Left lung (tissue), 10 donors: ENCODE results near the gene YBEY. TPM values are rescaled to one million over a fixed set of nuclear protein-coding genes. Genes with fewer than 3 reads are reported as not detected.

Source experiments
- ATAC-seq: fragments of 200-7000 bp; cut with Tn5 transposase; one replicate; pipeline ENCODE4 v1.9.1; 2020; ENCODE audit warnings: moderate library complexity
- DNase-seq, 4 donors: peaks; one replicate each; pipeline ENCODE4 v3.0.0-alpha.2; 2013 to 2020
- H3K27ac ChIP-seq, 2 donors: fragments of 200-600 bp; sonication (generic) in 1 of 2; one replicate each; pipeline versions ENCODE4 v1.5.0 to v1.8.0; 2020 to 2021
- H3K27me3 ChIP-seq, 2 donors: fragments of 200-600 bp; sonication (generic) in 1 of 2; one replicate each; pipeline versions ENCODE4 v1.5.0 to v1.8.0; 2020 to 2021
- H3K36me3 ChIP-seq, 2 donors: fragments of 200-600 bp; sonication (generic) in 1 of 2; one replicate each; pipeline versions ENCODE4 v1.5.0 to v1.8.0; 2020 to 2021
- H3K4me1 ChIP-seq, 2 donors: fragments of 200-600 bp; one replicate each; pipeline ENCODE4 v1.8.0; 2021
- H3K4me3 ChIP-seq, 2 donors: fragments of 200-600 bp; sonication (generic) in 1 of 2; one replicate each; pipeline versions ENCODE4 v1.5.0 to v1.8.0; 2020 to 2021; ENCODE audit warnings: mild to moderate bottlenecking in 1 of 2
- H3K9me3 ChIP-seq, 2 donors: fragments of 200-600 bp; sonication (generic) in 1 of 2; one replicate each; pipeline versions ENCODE4 v1.5.0 to v1.8.0; 2020 to 2021
- intact Hi-C, 2 donors: fragments of 100-400 bp; cut with DNase I; formaldehyde crosslinking; loops; one replicate each; pipeline versions ENCODE4 v1.11.2 to v1.14.2; 2022
- polyA plus RNA-seq, 6 donors: library from polyadenylated mRNA; unstranded; fragments of 120-200 nt; gene quantifications; one replicate each; pipeline ENCODE4 v1.2.1, GENCODE V29; 2013; ENCODE audit not compliant: insufficient read length in 6 of 6
- total RNA-seq, 2 donors: library from RNA; stranded (reverse); fragmentation: NEBNext Ultra II Directional; extraction: Animal tissue kit (Norgen Biotek cat#: 25700); gene quantifications; one replicate each; pipeline ENCODE4 v1.2.1, GENCODE V29; 2021
- TF ChIP-seq, protein P1 (sequence below), 2 donors: fragments of 200-600 bp; sonication (generic) in 1 of 2; IDR thresholded peaks; one replicate each; pipeline versions ENCODE4 v1.5.0 to v1.8.0; 2021; ENCODE audit warnings: antibody characterized with exemption in 2 of 2
- donor health status: DM: no; HTN: yes; CAD: no.
- donor health status: DM: no; HTN: no; CAD: no.

YBEY gene
- total and polyA plus RNA-seq, 8 donors: 6.1 to 23.1 (median 17.6) TPM

DNA sequence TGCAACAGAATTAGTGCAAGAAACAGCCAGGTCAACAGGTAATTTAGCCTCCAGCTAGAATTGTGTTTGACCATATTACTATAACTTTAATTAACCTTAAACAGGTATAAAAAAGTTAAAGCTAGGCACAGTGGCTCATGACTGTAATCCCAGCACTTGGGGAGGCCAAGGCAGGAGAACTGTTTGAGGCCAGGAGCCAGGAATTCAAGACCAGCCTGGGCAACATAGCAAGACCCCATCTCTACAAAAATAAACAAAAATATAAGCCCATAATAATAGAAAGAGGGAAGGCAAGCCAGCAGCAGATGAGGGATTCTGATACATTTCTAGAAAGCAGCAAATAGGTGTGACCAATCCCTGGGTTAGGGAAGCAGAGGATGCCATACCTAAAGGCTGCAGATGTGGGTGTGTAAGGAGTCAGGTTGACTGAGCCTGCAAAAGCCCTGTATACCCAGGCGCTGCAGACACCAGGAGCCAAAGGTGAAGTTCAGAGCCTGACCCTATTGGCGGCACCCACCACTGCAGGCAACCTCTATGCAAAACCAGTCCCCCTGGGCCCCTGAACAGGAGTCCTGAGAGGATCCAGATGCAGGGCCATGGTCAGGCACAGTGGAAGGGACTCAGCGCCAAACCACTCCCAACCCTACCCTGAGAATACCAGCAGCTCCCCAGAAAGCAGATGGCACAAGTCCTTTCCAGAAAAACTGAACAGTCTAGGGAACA is 38.3 kb upstream of the YBEY start:
- DNase-seq (no peak), ATAC-seq (no peak)
- no peak overlapping the region for H3K27ac ChIP-seq
- TF ChIP-seq, protein P1, sequence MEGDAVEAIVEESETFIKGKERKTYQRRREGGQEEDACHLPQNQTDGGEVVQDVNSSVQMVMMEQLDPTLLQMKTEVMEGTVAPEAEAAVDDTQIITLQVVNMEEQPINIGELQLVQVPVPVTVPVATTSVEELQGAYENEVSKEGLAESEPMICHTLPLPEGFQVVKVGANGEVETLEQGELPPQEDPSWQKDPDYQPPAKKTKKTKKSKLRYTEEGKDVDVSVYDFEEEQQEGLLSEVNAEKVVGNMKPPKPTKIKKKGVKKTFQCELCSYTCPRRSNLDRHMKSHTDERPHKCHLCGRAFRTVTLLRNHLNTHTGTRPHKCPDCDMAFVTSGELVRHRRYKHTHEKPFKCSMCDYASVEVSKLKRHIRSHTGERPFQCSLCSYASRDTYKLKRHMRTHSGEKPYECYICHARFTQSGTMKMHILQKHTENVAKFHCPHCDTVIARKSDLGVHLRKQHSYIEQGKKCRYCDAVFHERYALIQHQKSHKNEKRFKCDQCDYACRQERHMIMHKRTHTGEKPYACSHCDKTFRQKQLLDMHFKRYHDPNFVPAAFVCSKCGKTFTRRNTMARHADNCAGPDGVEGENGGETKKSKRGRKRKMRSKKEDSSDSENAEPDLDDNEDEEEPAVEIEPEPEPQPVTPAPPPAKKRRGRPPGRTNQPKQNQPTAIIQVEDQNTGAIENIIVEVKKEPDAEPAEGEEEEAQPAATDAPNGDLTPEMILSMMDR (IDR thresholded peaks at IDR 0.05): no peak
- H3K36me3 ChIP-seq: peaks cover 0 to 100% of the 10 kb centered on the region in 2 donors
- no peaks in the 10 kb centered on the region for H3K27me3 ChIP-seq
- no peaks in the 10 kb centered on the region for H3K4me1 ChIP-seq
- H3K4me3 ChIP-seq: no peak overlapping the region
- intact Hi-C loops: no loop called here
- H3K9me3 ChIP-seq: no peaks in the 10 kb centered on the region

- ATAC-seq (no peak), DNase-seq (no peak)
- H3K4me1 ChIP-seq: no peaks in the 10 kb centered on the region
- H3K9me3 ChIP-seq: no peaks in the 10 kb centered on the region
- TF ChIP-seq, protein P1 (IDR thresholded peaks at IDR 0.05): no peak
- no peaks in the 10 kb centered on the region for H3K27me3 ChIP-seq
- peaks cover 0 to 100% of the 10 kb centered on the region in 2 donors for H3K36me3 ChIP-seq
- intact Hi-C loops: no loop called here
- no peak overlapping the region for H3K4me3 ChIP-seq
- no peak overlapping the region for H3K27ac ChIP-seq
Observed at GRCh38 chr21:46248422-46248782, 37.7 kb upstream of the YBEY start.

- ATAC-seq (no peak), DNase-seq (no peak)
- peaks cover 0 to 100% of the 10 kb centered on the region in 2 donors for H3K36me3 ChIP-seq
- intact Hi-C loops: no loop called here
- TF ChIP-seq, protein P1 (IDR thresholded peaks at IDR 0.05): no peak
- no peak overlapping the region for H3K4me3 ChIP-seq
- no peaks in the 10 kb centered on the region for H3K9me3 ChIP-seq
- no peaks in the 10 kb centered on the region for H3K27me3 ChIP-seq
- no peak overlapping the region for H3K27ac ChIP-seq
- H3K4me1 ChIP-seq: no peaks in the 10 kb centered on the region
Observed at GRCh38 chr21:46248827-46249226, 37.3 kb upstream of the YBEY start.

GRCh38 chr21:46250146-46250725 is 35.9 kb upstream of the YBEY start:
- ATAC-seq (no peak), DNase-seq (no peak)
- Histone ChIP-seq H3K4me1 (no peaks in the 10 kb centered on the region), H3K4me3 (no peak overlapping the region), H3K36me3 (peaks cover 0 to 100% of the 10 kb centered on the region in 2 donors), H3K27ac (no peak overlapping the region), H3K27me3 (no peaks in the 10 kb centered on the region), H3K9me3 (no peaks in the 10 kb centered on the region)
- TF ChIP-seq, protein P1 (IDR thresholded peaks at IDR 0.05): no peak
- intact Hi-C loops: no loop called here

GRCh38 chr21:46252840-46253239 is 33.3 kb upstream of the YBEY start:
- H3K4me1 ChIP-seq: no peaks in the 10 kb centered on the region
- no peak for DNase-seq
- ATAC-seq: no peak
- intact Hi-C loops: no loop called here
- H3K4me3 ChIP-seq: no peak overlapping the region
- H3K27me3 ChIP-seq: no peaks in the 10 kb centered on the region
- TF ChIP-seq, protein P1 (IDR thresholded peaks at IDR 0.05): no peak
- H3K9me3 ChIP-seq: no peaks in the 10 kb centered on the region
- H3K36me3 ChIP-seq: peaks cover 0 to 100% of the 10 kb centered on the region in 2 donors
- H3K27ac ChIP-seq: no peak overlapping the region
